Measurements from ENCODE around the gene GCLC. TPM values are rescaled to one million over a fixed set of nuclear protein-coding genes. Genes with fewer than 3 reads are reported as not detected.
"Not testable (repeated sequence)": the region's sequence is repeated elsewhere in the genome, so short reads cannot be mapped to it uniquely, and the experiment has no call there.

Gene GCLC
- total and polyA plus RNA-seq, 2 donors from 2014 or later = 14.8 to 31.8 TPM

- Histone ChIP-seq H3K9me3 (ENCODE audit: control insufficient read depth in 2 of 3, insufficient read depth in 1 of 3, low read length in 3 of 3) (no peaks in the 10 kb centered on the region), H3K27me3 (ENCODE audit: control insufficient read depth, insufficient read depth, low read length) (no peaks in the 10 kb centered on the region), H3K4me3 (ENCODE audit: low read length in 3 of 3) (no peak overlapping the region), H3K36me3 (ENCODE audit: control insufficient read depth in 2 of 3, insufficient read depth in 3 of 3, low read length in 3 of 3) (no peaks in the 10 kb centered on the region), H3K4me1 (ENCODE audit: control insufficient read depth in 2 of 3, insufficient read depth in 2 of 3, low read depth in 1 of 3, low read length in 3 of 3) (no peaks in the 10 kb centered on the region), H3K27ac (ENCODE audit: low read depth in 2 of 2, low read length in 2 of 2) (no peak overlapping the region), H3K9ac (ENCODE audit: low read length in 3 of 3) (no peak overlapping the region)
- DNase-seq (no peak), FAIRE-seq (no peak)
- intact Hi-C loops (cut with DNase I) = no loop called here
- TF ChIP-seq CTCF (IDR thresholded peaks at IDR 0.05; ENCODE audit: borderline replicate concordance, extremely low read depth, insufficient read depth) = no peak
Measured at GRCh38 chr6:53556986-53557715, 12.2 kb upstream of the GCLC start.

DNA sequence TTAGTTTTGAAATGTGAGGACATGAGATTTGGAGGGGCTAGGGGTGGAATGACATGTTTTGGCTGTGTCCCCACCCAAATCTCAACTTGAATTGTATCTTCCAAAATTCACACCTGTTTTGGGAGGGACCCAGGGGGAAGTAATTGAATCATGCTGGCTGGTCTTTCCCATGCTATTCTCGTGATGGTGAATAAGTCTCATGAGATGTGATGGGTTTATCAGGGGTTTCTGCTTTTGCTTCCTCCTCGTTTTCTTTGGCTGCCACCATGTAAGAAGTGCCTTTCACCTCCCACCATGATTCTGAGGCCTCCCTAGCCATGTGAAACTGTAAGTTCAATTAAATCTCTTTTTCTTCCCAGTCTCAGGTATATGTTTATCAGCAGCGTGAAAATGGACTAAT is 8.7 kb upstream of the GCLC start:
- H3K36me3 ChIP-seq (ENCODE audit: control insufficient read depth in 2 of 3, insufficient read depth in 3 of 3, low read length in 3 of 3); H3K27ac ChIP-seq (ENCODE audit: low read depth in 2 of 2, low read length in 2 of 2); intact Hi-C loops (cut with DNase I); H3K9me3 ChIP-seq (ENCODE audit: control insufficient read depth in 2 of 3, insufficient read depth in 1 of 3, low read length in 3 of 3); H3K4me3 ChIP-seq (ENCODE audit: low read length in 3 of 3); DNase-seq; H3K27me3 ChIP-seq (ENCODE audit: control insufficient read depth, insufficient read depth, low read length); FAIRE-seq; H3K9ac ChIP-seq (ENCODE audit: low read length in 3 of 3); H3K4me1 ChIP-seq (ENCODE audit: control insufficient read depth in 2 of 3, insufficient read depth in 2 of 3, low read depth in 1 of 3, low read length in 3 of 3): not testable (repeated sequence)

GRCh38 chr6:53551681-53552080 is 6.8 kb upstream of the GCLC start:
- H3K9me3 ChIP-seq (ENCODE audit: control insufficient read depth in 2 of 3, insufficient read depth in 1 of 3, low read length in 3 of 3); FAIRE-seq; H3K36me3 ChIP-seq (ENCODE audit: control insufficient read depth in 2 of 3, insufficient read depth in 3 of 3, low read length in 3 of 3); H3K27me3 ChIP-seq (ENCODE audit: control insufficient read depth, insufficient read depth, low read length); H3K27ac ChIP-seq (ENCODE audit: low read depth in 2 of 2, low read length in 2 of 2); DNase-seq; intact Hi-C loops (cut with DNase I); H3K4me1 ChIP-seq (ENCODE audit: control insufficient read depth in 2 of 3, insufficient read depth in 2 of 3, low read depth in 1 of 3, low read length in 3 of 3); H3K4me3 ChIP-seq (ENCODE audit: low read length in 3 of 3); H3K9ac ChIP-seq (ENCODE audit: low read length in 3 of 3): not testable (repeated sequence)

- DNase-seq = peak; percentile 95 to 99 (median 97)
- FAIRE-seq = no peak
- TF ChIP-seq CTCF (IDR thresholded peaks at IDR 0.05; ENCODE audit: borderline replicate concordance, extremely low read depth, insufficient read depth) = no peak
Measured at GRCh38 chr6:53547811-53548496, 3.1 kb upstream of the GCLC start.

More at GRCh38 chr6:53547811-53548496, 3.1 kb upstream of the GCLC start:
- Histone ChIP-seq H3K4me3 (ENCODE audit: low read length in 3 of 3) (peak overlapping the region; percentile 95 to 97 (median 96)), H3K27me3 (ENCODE audit: control insufficient read depth, insufficient read depth, low read length) (no peaks in the 10 kb centered on the region), H3K36me3 (ENCODE audit: control insufficient read depth in 2 of 3, insufficient read depth in 3 of 3, low read length in 3 of 3) (no peaks in the 10 kb centered on the region), H3K9ac (ENCODE audit: low read length in 3 of 3) (peak overlapping the region; percentile 50 to 92 (median 90)), H3K27ac (ENCODE audit: low read depth in 2 of 2, low read length in 2 of 2) (peak overlapping the region; percentile 91 to 96), H3K9me3 (ENCODE audit: control insufficient read depth in 2 of 3, insufficient read depth in 1 of 3, low read length in 3 of 3) (no peaks in the 10 kb centered on the region), H3K4me1 (ENCODE audit: control insufficient read depth in 2 of 3, insufficient read depth in 2 of 3, low read depth in 1 of 3, low read length in 3 of 3) (peaks cover 0 to 15% (median 9%) of the 10 kb centered on the region in 3 donors)
- intact Hi-C loops (cut with DNase I) = no loop called here
